ENCODE measurements around the gene PRSS2.
"Not testable (repeated sequence)": the region's sequence is repeated elsewhere in the genome, so short reads cannot be mapped to it uniquely, and the experiment has no call there.

PRSS2 gene

GRCh38 chr7:142770661-142771352 lies at the start of gene PRSS2:
Gene PRSS2 (plus strand): TSS chr7:142770970. CDS start chr7:142770983, 13 bp downstream.
- intact Hi-C loops (cut with DNase I), result no loop called here
- DNase-seq, result peak in 4 of 42 donors; percentile 3 to 55 (median 31)

- intact Hi-C loops (cut with DNase I), result no loop called here
- DNase-seq, result no peak
Observed at GRCh38 chr7:142720986-142721385, 49.8 kb upstream of the PRSS2 start.

DNA sequence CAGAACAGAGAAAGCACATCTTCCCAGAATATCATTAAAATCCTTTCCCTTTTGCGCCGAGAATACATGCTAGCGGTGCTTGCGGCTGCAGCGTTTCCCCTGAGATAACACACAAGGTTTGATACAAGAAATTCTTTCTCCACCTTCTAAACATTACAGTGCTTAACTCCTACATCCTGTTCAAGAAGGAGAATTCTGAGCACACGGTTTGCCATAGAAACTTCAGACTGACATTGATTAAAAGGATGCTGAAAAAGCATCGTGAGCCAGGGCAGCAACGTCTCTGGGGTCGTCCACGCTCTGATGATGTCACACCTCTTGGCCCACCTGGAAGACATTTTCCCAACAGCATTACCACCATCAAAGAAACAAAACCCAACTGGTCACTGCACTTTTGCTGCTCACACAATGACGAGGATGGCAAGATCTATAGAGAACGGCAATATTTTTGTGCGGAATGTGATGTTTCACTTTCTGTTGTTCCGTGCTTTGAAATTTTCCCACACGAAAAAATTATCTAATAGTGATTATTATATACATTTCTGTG lies 48.4 kb upstream of the PRSS2 start:
- DNase-seq, result peak in 2 of 42 donors; percentile 5 to 11
- intact Hi-C loops (cut with DNase I), result no loop called here

GRCh38 chr7:142733271-142733670 lies 37.5 kb upstream of the PRSS2 start:
- no peak for DNase-seq
- intact Hi-C loops (cut with DNase I), result no loop called here

- no peak for DNase-seq
- intact Hi-C loops (cut with DNase I), result no loop called here
Observed at GRCh38 chr7:142739923-142740492, 30.8 kb upstream of the PRSS2 start.

GRCh38 chr7:142740786-142741185 lies 30.0 kb upstream of the PRSS2 start:
- intact Hi-C loops (cut with DNase I), result no loop called here

DNA sequence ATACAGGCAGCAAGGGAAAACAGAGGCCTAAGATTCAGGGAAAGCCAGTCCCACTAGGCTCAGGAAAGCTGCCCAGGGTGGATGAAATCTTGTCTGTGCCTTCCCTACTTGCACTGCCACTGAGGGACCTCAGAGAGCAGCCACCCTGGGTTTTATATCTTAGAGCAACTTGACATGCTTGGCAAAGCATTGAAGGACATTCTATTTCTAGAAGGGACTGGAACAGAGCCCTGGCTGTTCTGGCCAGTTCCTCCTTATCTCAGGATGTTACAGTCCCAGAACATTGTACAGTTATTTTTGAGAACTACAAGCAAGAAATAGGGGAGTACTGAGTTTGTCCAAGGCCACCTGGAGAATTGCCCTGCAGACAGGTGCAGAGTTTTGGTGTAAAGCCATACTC lies 28.8 kb upstream of the PRSS2 start:
- DNase-seq; intact Hi-C loops (cut with DNase I): not testable (repeated sequence)

More at GRCh38 chr7:142740786-142741185, 30.0 kb upstream of the PRSS2 start:
- no peak for DNase-seq

GRCh38 chr7:142745091-142745635 lies 25.6 kb upstream of the PRSS2 start:
- DNase-seq, result no peak
- intact Hi-C loops (cut with DNase I), result no loop called here

DNA sequence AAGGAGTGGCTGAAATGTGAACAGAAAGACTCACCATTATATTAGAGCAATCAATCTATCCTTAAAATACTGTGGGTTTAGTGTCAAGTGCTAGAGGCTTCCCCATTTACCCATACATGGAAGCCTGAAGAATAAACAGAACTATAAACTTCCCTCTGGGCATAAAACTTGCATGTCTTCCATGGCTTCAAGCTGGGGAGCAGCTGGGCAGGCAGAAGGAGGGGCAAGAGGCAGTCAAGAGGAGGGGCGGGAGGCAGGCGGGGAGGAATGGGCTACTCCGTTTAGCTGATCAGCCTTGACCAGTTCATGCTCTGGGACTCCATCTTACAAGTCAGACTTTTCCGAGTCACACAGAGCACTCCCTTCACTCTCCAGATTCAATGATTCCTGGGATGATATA lies 25.0 kb upstream of the PRSS2 start:
- intact Hi-C loops (cut with DNase I), result no loop called here
- DNase-seq, result no peak

DNA sequence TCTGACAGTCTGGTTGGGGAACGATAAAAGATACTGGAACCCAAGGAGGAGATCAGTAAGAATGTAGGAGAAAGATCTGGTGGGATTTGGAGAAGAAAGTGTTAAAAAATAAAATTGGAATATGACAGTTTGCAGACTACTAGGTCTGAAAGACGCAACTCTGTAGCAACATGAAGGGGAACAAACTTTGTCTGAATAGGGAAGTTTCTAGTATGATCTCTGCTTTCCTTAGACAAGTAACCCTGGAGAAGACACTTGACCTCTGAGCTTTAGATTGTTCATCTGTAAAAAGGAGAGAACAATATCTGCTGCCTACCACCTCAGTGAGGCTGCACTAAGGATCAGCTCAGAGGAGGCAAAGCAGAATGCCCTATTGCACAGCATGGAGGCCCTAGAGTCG lies 24.5 kb upstream of the PRSS2 start:
- intact Hi-C loops (cut with DNase I), result no loop called here
- no peak for DNase-seq

GRCh38 chr7:142748410-142748809 lies 22.4 kb upstream of the PRSS2 start:
- DNase-seq; intact Hi-C loops (cut with DNase I): not testable (repeated sequence)

DNA sequence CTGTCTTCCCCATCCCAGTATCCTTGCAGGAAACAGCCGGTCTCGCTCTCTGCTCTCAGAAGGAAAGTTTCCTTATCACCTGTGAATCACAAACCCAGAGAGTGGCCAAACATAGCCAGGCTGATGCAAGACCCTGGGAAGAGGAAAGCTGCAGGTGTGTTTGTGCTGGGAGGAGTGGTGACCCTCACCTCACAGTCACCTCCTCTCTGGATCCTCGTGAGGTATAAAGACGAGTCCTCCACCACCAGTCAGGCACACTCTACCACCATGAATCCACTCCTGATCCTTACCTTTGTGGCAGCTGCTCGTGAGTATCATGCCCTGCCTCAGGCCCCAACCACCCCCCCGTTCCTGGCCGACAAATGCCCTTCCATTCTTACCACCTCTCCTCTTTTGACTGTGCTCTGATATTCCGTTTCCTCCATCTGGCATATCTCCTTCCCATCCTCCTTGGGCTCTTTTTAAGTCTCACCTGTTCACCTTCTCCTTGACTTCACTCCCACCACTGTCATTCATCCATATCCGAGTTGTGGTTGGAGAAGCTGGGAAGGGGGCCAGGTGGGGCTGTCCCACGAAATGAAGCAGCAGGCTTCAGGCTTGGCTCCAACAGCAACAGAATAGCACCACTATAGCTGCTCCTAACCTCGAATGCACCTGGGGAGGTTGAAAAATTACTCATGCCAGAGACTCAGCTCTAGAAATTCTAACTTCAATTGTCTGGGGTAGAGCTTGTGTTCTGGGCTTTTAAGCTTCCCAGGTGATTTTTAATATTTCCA lies 21.4 kb upstream of the PRSS2 start, which contains the start of gene PRSS1:
PRSS1 (plus strand) TSS at position 255 of the 776 bp plus-strand sequence; CDS start at position 268, 13 bp downstream.
- intact Hi-C loops (cut with DNase I), result no loop called here
- no peak for DNase-seq

DNA sequence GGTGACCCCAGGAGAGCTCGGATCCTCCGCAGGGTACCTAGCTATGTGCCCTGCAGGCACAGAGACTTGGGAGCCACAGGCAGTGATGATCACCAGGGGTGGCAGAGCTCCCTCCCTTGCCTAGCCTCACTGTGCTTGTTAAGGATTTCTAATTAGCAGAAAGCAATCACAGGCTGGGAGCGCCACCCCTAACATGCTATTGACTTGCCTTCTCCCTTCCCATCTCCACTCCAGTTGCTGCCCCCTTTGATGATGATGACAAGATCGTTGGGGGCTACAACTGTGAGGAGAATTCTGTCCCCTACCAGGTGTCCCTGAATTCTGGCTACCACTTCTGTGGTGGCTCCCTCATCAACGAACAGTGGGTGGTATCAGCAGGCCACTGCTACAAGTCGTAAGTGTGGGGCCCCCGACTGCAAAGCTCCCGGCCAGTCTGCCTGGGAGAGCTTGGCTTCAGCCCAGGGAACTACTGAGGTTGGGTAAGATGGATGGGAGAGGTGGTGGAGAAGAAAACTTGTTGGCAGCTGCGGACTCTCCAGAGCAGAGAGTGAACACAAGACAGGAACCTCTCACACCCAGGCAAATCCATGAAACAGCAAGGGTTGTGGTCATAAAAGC lies 20.3 kb upstream of the PRSS2 start:
- intact Hi-C loops (cut with DNase I), result no loop called here
- DNase-seq, result no peak

GRCh38 chr7:142751526-142752175 lies 19.1 kb upstream of the PRSS2 start:
- intact Hi-C loops (cut with DNase I); DNase-seq: not testable (repeated sequence)

GRCh38 chr7:142752376-142753225 lies 18.2 kb upstream of the PRSS2 start:
- intact Hi-C loops (cut with DNase I), result no loop called here
- no peak for DNase-seq

DNA sequence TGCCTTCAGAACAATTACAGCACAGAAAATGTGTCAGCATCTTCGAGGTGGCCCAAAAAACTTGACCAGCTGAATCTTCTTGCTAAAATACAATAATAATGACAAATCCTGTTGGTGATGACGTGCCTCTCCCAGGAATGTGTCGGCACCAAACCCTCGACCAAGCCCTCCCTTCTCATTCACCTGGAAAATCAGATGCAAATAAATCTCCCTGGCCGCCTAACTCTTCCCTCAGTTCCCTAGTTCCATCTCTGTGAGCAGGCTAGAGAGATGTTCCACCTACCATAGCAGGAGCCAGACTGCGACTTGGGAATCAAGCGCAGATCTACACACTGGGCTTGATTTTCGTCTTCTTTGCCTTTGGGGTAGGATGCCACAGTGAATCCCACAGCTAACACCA lies 17.4 kb upstream of the PRSS2 start:
- DNase-seq, result no peak
- intact Hi-C loops (cut with DNase I), result no loop called here

DNA sequence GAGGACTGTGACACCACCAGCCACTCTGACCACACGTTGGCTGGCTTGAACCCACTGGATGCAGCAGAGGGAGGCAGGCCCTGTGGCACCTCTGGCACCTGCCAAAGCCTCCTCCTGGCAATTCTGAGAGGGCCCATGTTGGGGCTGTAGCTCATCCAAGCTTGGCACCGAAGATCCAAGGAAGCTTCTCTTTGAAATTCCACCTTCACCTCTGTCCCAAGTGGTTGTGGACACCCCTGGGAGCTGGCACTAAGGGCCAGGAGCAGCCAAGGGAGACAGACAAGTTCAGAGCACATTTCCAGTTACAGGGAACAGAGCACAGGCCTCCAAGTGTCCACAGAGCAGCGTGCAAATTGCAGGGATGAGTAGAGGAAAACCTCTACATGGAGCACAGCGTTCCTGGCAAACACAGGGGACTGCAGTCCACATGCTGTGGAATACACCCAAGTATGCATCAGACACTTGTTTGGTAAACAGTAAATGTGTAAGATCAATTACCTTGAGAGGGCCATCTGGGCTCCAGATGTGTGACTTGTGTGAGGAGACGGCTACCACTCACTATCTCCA lies 16.8 kb upstream of the PRSS2 start:
- intact Hi-C loops (cut with DNase I); DNase-seq: not testable (repeated sequence)
